Activated T-helper 17 cell treated with anti-CD3 and anti-CD28 coated beads, Interleukin-2, amount 50 U/mL, for 72 hours (primary cell): Measurements from ENCODE around the gene MSH3. TPM values are rescaled to one million over a fixed set of nuclear protein-coding genes. Genes with fewer than 3 reads are reported as not detected.

ENCODE experiments used
- ATAC-seq: fragments of 150-1000 bp; cut with Tn5 transposase; replicated peaks from 2 replicates; pipeline ENCODE4 v1.10.0; 2021; ENCODE audit warnings: mild to moderate bottlenecking, moderate library complexity
- H3K27ac Mint-ChIP-seq: one replicate; pipeline ENCODE4 v1.8.0; 2022; ENCODE audit warnings: mixed read lengths
- H3K27me3 Mint-ChIP-seq: one replicate; pipeline ENCODE4 v1.8.0; 2022; ENCODE audit warnings: mixed read lengths
- H3K36me3 Mint-ChIP-seq: one replicate; pipeline ENCODE4 v1.8.0; 2022; ENCODE audit warnings: low read depth, mild to moderate bottlenecking, mixed read lengths
- H3K4me1 Mint-ChIP-seq: one replicate; pipeline ENCODE4 v1.8.0; 2022; ENCODE audit warnings: mixed read lengths
- H3K4me3 Mint-ChIP-seq: one replicate; pipeline ENCODE4 v1.8.0; 2022; ENCODE audit warnings: mild to moderate bottlenecking, mixed read lengths
- H3K9me3 Mint-ChIP-seq: one replicate; pipeline ENCODE4 v1.8.0; 2022; ENCODE audit warnings: mixed read lengths
- total RNA-seq, 2 donors: library from RNA; stranded (reverse); gene quantifications; one replicate each; pipeline ENCODE4 v1.2.3, GENCODE V29; 2022

The MSH3 gene
- 10 to 100 TPM; 23.6 to 24.9 TPM for total RNA-seq

DNA sequence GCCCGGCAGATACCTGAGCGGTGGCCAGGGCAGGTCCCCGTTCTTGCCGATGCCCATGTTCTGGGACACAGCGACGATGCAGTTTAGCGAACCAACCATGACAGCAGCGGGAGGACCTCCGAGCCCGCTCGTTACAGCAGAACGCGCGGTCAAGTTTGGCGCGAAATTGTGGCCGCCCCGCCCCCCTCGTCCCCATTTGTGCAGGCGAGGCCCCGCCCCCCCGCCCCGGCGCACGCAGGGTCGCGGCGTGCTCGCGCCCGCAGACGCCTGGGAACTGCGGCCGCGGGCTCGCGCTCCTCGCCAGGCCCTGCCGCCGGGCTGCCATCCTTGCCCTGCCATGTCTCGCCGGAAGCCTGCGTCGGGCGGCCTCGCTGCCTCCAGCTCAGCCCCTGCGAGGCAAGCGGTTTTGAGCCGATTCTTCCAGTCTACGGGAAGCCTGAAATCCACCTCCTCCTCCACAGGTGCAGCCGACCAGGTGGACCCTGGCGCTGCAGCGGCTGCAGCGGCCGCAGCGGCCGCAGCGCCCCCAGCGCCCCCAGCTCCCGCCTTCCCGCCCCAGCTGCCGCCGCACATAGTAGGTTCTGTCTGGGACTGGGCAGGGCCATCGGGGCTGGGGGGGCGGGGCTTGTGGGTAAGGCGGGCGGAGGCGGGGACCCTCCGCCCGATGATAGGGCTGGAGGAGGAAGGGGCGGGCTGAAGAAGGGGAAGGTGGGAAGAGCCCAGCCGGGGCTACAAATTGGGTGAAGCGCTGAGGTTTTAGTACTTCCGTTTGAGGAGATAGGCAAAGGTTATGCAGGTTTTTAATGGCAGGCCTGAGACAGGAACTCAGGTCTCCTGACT lies at the start of gene MSH3, which contains the start of gene DHFR:
TSS of gene MSH3 (plus strand) at position 262 of the 840 bp plus-strand sequence. CDS start at position 338, 76 bp downstream.
TSS of gene DHFR (minus strand) at position 593 of the 840 bp plus-strand sequence. CDS start at position 99, 494 bp downstream.
- peaks cover 13% of the 10 kb centered on the region for H3K4me1 Mint-ChIP-seq
- no peaks in the 10 kb centered on the region for H3K9me3 Mint-ChIP-seq
- H3K27me3 Mint-ChIP-seq = no peaks in the 10 kb centered on the region
- H3K27ac Mint-ChIP-seq = peak within 1 kb of the TSS; percentile 96
- H3K4me3 Mint-ChIP-seq = no peak within 1 kb of the TSS
- ATAC-seq = peak; percentile 79
- peaks cover 44% of the 10 kb centered on the region for H3K36me3 Mint-ChIP-seq

DNA sequence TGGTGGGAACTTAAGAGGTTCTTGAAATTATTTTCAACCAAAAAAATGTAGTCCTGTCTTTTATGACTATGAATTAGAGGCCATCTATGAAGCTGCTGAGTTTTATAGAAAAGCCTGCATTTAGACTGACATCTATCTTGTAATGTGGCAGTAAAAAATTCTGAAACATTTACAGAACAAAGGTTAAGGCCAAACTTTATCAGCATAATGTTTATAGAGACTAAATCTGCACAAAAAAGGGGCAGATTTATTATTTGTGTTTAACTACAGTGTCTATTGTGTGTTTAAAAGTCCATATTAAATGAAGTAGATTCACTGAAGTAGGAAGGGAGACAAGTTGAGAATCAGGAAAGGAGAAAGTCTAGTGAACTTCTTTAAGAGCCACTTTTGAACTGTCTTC lies 47.1 kb upstream of the MSH3 start:
- Mint-ChIP-seq H3K9me3 (no peaks in the 10 kb centered on the region), H3K4me3 (no peak overlapping the region)
- no peak for ATAC-seq

DNA sequence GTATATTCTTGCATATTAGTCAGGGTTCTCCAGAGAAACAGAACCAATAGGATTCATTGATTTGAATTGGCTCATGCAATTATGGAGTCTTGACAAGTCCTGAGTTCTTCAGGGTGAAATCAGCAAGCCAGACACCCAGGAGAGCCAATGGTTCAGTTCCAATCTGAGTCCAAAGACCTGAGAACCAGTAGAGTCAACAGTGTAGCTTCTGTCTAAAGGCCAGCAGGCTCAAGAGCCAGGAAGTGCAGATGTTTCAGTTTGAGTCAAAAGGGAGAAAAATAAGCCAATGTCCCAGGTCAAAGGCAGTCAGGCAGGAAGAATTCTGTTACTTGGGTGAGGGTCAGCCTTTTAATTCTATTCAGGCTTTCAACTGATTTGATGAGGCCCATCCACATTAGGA lies 46.6 kb upstream of the MSH3 start:
- ATAC-seq = no peak

More for the DNA sequence above, 47.1 kb upstream of the MSH3 start:
- H3K36me3 Mint-ChIP-seq = no peaks in the 10 kb centered on the region
- H3K27me3 Mint-ChIP-seq = no peaks in the 10 kb centered on the region
- H3K27ac Mint-ChIP-seq = no peak overlapping the region
- H3K4me1 Mint-ChIP-seq = no peaks in the 10 kb centered on the region

DNA sequence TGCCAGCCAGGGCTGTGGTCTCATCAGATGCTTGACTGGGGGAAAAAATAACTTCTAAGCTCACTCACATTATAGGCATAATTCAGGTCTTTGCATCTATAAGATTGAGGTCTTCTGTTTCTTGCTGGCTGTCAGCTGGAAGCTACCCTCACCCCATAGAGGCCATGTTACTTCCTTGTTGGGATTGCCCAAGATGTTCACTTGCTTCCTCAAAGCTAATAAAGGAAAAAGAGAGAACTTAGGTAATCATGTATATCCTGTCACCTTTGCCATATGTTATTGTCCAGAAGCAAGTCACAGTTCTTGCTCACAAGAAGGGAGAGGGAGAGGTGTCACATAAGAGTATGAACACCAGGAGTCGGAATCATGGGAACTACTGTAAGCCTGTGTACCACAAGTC lies 45.7 kb upstream of the MSH3 start:
- Mint-ChIP-seq H3K4me1 (no peaks in the 10 kb centered on the region), H3K27me3 (no peaks in the 10 kb centered on the region), H3K4me3 (no peak overlapping the region), H3K36me3 (no peaks in the 10 kb centered on the region), H3K9me3 (no peaks in the 10 kb centered on the region), H3K27ac (no peak overlapping the region)
- no peak for ATAC-seq

More for the DNA sequence above, 46.6 kb upstream of the MSH3 start:
- H3K36me3 Mint-ChIP-seq = no peaks in the 10 kb centered on the region
- no peaks in the 10 kb centered on the region for H3K4me1 Mint-ChIP-seq
- H3K4me3 Mint-ChIP-seq = no peak overlapping the region
- no peaks in the 10 kb centered on the region for H3K27me3 Mint-ChIP-seq
- no peak overlapping the region for H3K27ac Mint-ChIP-seq
- H3K9me3 Mint-ChIP-seq = no peaks in the 10 kb centered on the region

DNA sequence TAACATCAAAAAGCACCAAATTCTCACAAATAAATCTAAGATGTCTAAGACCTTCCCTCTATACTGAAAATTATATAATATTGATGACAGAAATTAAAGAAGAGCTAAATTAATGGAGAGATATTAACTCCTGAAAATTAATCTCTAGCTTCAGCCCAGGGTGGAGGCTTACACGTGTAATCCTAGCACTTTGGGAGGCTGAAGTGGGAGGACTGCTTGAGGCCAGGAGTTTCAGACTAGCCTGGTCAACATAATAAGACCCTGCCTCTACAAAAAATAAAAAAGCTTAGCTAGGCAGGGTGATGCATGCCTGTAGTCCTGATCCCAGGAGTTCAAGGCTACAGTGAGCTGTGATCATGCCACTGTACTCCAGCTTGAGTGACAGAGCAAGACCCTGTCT lies 44.8 kb upstream of the MSH3 start:
- Mint-ChIP-seq H3K36me3 (no peaks in the 10 kb centered on the region), H3K27me3 (no peaks in the 10 kb centered on the region), H3K9me3 (no peaks in the 10 kb centered on the region), H3K27ac (no peak overlapping the region), H3K4me1 (no peaks in the 10 kb centered on the region), H3K4me3 (no peak overlapping the region)
- no peak for ATAC-seq

DNA sequence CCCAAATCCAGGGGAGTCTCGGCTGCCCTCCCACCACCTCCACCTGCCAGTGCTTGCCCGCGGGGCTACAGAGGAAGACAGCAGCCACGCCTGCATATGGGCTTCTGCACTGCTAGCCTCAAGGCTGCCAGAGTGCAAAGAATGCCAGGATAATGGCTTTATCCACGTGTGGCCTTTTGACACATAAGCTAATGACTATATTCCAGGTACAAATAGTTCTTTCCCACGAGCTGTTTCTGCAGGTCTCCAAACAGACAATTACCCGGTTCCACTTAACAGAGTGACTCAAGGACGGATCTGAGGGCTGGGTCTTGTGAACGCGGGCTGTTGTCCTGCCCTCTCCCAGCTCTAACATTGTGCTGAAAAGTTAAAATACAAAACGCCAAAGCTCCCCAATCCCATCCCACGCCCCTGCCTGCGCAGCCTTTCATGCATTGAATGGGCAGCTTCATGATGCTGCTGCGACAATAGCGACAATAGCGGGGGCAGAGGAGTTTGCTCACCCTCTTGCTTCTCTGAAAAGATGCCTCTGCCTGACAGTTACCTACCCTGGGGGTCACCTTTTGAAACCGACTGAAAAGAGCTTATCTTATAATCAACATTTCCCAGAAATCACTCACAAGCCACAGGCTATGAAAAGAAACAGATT lies 39.1 kb upstream of the MSH3 start:
- H3K36me3 Mint-ChIP-seq = no peaks in the 10 kb centered on the region

DNA sequence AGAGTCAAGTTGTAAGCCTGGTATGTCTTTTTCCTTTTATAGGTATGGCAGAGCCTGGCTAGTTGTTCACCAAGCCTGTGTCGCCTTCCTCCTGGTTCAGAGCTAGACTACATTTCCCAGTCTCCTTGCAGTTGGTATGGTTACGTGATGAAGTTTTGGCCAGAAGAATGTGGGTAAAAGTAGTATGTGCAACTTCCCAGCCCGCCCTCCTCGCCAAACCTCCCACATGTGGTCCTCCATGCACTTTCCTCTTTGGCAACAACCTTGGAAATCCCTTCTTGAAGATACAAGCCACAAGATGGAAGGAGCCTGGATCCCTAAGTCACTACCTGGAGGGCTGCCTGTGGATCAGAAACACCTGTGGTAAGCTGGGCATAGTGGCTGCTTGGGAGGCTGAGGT lies 36.0 kb upstream of the MSH3 start:
- Mint-ChIP-seq H3K4me3 (no peak overlapping the region), H3K9me3 (no peaks in the 10 kb centered on the region), H3K27ac (no peak overlapping the region), H3K36me3 (no peaks in the 10 kb centered on the region), H3K27me3 (no peaks in the 10 kb centered on the region), H3K4me1 (no peaks in the 10 kb centered on the region)
- no peak for ATAC-seq

More for the DNA sequence above, 39.1 kb upstream of the MSH3 start:
- no peak for ATAC-seq
- Mint-ChIP-seq H3K27ac (no peak overlapping the region), H3K4me3 (no peak overlapping the region), H3K9me3 (no peaks in the 10 kb centered on the region), H3K4me1 (no peaks in the 10 kb centered on the region), H3K27me3 (no peaks in the 10 kb centered on the region)

DNA sequence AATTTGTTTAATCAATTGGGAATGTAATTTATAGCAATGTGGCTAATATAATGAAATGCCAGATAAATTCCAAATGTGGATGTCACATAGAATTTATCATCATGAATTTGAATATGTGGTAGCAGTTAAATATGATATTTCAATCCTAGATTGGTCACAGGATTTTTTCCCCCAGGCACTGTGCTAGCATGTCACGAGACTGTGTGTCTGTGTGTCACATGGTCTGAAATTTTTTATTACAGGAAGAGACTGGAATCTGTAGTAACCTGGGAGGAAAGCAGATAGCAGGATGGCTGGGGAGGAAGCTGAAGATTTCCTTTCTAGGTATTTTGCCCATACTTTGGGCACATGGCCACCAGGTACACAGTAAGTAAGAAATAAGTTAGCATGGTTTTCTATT lies 35.4 kb upstream of the MSH3 start:
- H3K27ac Mint-ChIP-seq = no peak overlapping the region
- H3K4me3 Mint-ChIP-seq = no peak overlapping the region
- H3K4me1 Mint-ChIP-seq = no peaks in the 10 kb centered on the region
- H3K27me3 Mint-ChIP-seq = no peaks in the 10 kb centered on the region
- no peaks in the 10 kb centered on the region for H3K36me3 Mint-ChIP-seq
- no peak for ATAC-seq
- H3K9me3 Mint-ChIP-seq = no peaks in the 10 kb centered on the region

DNA sequence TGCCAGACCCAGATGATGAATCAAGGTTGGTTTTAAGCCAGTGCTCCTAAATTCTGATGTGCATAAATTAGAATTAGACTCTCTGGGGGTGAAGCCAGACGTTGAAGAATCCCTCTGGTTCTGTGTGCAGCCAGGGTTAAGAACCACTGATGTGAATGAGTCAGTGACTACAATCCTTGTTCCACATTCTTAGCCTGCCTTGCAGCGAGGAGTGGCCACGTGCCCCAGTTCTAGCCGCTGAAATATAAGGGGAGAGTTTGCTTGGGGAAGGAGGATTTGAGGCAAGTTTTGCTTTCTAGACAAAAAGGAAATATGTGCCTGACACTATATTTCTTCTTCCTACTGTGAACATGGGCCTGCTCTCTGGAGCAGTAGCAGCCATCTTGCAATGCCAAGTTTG lies 34.2 kb upstream of the MSH3 start:
- Mint-ChIP-seq H3K36me3 (no peaks in the 10 kb centered on the region), H3K27me3 (no peaks in the 10 kb centered on the region), H3K4me1 (no peaks in the 10 kb centered on the region), H3K27ac (no peak overlapping the region), H3K4me3 (no peak overlapping the region), H3K9me3 (no peaks in the 10 kb centered on the region)
- no peak for ATAC-seq

DNA sequence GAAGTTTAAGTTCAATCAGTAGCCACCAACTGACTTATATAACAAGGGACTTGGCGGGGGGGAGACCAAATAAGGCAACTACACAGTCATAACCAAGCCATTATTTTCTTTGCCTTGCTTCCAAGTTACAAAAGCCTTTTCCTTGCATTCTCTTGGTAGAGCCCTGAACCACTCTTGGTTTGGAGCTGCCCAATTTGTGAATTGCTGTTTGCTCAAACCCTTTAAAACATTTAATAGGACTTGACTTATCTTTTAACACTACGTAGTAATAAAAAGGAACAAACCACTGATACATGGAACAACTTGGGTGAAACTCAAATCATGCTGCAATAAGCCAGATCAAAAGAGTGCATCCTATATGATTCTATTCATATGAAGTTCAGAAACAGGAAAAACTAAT lies 31.7 kb upstream of the MSH3 start:
- no peak overlapping the region for H3K27ac Mint-ChIP-seq
- no peaks in the 10 kb centered on the region for H3K36me3 Mint-ChIP-seq
- H3K9me3 Mint-ChIP-seq = no peaks in the 10 kb centered on the region
- H3K27me3 Mint-ChIP-seq = no peaks in the 10 kb centered on the region
- no peaks in the 10 kb centered on the region for H3K4me1 Mint-ChIP-seq
- no peak for ATAC-seq
- H3K4me3 Mint-ChIP-seq = no peak overlapping the region

DNA sequence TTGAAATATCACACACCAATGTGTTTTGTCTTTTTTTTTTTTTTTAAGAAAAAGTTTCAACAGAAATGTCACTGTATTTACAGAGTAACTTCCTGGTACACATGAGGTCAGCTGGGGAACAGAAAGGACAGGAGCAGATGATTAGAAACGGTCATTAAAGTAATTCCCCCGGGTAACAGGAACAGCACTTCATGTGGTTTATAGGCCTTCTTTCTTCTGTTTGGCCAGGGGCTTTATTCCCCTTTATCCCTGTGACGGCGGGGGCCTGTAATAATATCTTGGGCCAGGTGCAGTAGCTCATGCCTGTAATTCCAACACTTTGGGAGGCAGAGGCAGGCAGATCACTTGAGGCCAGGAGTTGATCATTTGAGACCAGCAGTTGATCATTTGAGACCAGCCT lies 30.5 kb upstream of the MSH3 start:
- ATAC-seq = no peak
- H3K36me3 Mint-ChIP-seq = no peaks in the 10 kb centered on the region
- H3K4me3 Mint-ChIP-seq = no peak overlapping the region
- no peaks in the 10 kb centered on the region for H3K4me1 Mint-ChIP-seq
- H3K27me3 Mint-ChIP-seq = no peaks in the 10 kb centered on the region
- H3K9me3 Mint-ChIP-seq = no peaks in the 10 kb centered on the region
- H3K27ac Mint-ChIP-seq = no peak overlapping the region

DNA sequence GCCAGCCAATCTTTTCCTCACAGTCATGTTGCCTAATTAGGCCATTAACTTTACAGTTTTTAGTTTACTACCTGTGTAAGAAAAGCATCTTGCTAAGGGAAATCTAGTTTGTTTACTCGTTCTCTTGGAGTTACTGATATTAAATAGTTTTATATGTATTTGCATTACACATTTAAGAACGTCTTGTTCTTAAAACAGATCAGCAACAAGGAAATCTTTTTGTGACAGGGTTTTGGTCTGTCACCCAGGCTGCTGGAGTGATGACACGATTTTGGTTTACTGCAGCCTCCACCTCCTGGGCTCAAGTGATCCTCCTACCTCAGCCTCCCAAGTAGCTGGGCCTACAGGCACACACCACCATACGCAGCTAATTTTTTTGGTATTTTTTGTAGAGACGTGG lies 29.2 kb upstream of the MSH3 start:
- Mint-ChIP-seq H3K4me1 (no peaks in the 10 kb centered on the region), H3K9me3 (no peaks in the 10 kb centered on the region), H3K27me3 (no peaks in the 10 kb centered on the region), H3K4me3 (no peak overlapping the region), H3K27ac (no peak overlapping the region), H3K36me3 (no peaks in the 10 kb centered on the region)
- ATAC-seq = no peak

DNA sequence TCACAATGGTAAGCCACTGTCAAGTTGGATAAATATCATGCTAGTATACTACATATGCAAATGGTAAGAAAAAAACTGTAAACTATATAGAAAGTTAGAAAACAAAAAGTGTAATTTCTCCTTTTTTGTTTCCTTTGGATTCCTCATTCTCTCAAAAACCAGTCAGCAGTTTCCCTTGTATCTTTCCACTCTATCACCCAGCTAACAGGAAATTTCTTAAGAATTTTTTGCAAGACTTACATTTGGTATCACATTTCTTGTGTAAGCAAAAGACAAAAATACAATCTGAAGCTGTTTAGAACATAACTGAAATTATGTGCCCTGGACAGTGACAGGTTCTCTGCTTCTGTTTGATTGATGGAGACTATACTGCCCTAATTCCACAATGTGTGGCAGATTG lies 25.2 kb upstream of the MSH3 start:
- H3K36me3 Mint-ChIP-seq = no peaks in the 10 kb centered on the region
- H3K27ac Mint-ChIP-seq = no peak overlapping the region
- H3K4me3 Mint-ChIP-seq = no peak overlapping the region
- ATAC-seq = no peak
- no peaks in the 10 kb centered on the region for H3K4me1 Mint-ChIP-seq
- H3K27me3 Mint-ChIP-seq = no peaks in the 10 kb centered on the region
- no peaks in the 10 kb centered on the region for H3K9me3 Mint-ChIP-seq

DNA sequence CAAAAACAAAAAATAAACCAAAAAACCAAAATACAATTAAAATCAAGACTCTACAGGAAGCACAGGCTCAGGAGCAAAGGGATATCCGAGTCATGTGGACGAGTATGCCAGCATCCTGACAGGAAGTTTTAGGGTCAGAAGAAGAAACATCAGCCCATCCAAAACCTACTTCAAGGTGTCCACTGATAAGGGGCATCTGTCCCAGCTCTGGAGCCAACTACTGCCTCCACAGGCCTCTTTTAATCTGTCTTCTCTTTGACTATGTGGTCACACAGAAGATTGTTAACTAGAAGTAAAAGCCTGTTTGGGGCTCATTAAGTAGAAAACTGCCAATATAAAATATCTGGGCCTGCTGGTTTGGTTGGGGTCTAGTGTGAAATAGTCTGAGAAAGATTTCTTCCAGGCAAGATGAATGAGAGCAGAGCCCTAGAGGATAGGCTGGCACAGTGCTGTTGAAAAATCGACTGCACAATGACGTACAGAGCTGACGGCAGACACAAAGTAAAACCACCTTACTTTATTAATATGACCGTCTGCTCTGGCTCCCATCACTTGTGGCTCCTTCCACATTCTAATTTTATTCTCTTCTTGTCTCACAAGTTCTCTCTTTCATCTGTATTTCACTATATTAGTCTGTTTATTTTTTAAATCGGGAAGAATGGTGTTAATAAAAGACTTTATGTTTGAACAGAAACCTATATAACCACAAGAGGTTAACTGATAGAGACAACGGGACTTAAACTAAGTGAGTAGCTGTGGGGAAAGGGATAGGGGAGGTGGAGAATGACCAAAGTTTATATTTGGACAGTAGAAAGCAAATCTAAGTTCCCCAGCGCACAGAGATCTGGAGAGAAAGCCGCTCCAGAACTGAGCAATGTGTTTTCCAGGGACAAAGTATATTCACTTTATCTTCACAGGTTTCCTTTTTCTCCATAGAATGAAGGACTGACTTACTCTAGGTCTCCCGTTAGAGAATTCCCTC lies 22.9 kb upstream of the MSH3 start:
- Mint-ChIP-seq H3K9me3 (no peaks in the 10 kb centered on the region), H3K27me3 (no peaks in the 10 kb centered on the region), H3K4me3 (no peak overlapping the region), H3K4me1 (no peaks in the 10 kb centered on the region), H3K36me3 (no peaks in the 10 kb centered on the region), H3K27ac (no peak overlapping the region)
- no peak for ATAC-seq
